Tibial artery (tissue), 4 donors: ENCODE results near the gene GTF2A1L.

ENCODE experiments used
- DNase-seq, 2 donors: peaks; one replicate each; pipeline ENCODE4 v3.0.0-alpha.2; 2019
- H3K27ac ChIP-seq, 2 donors: fragments of 200-600 bp; sonication (generic) in 1 of 2; 1 replicate in 1 of 2; 2 replicates in 1 of 2; pipeline ENCODE4 v1.5.1; 2018 to 2019; ENCODE audit warnings: mild to moderate bottlenecking in 1 of 2
- H3K27me3 ChIP-seq, 2 donors: fragments of 200-600 bp; sonication (generic) in 1 of 2; one replicate each; pipeline versions ENCODE4 v1.5.1 to v1.6.0; 2016 to 2019
- H3K36me3 ChIP-seq, 3 donors: fragments of 200-600 bp; sonication (generic) in 2 of 3; one replicate each; pipeline ENCODE4 v1.5.1; 2016 to 2019; ENCODE audit warnings: mild to moderate bottlenecking in 2 of 3
- H3K4me1 ChIP-seq, 4 donors: fragments of 200-600 bp; sonication (generic) in 2 of 4; 1 replicate in 3 of 4; 2 replicates in 1 of 4; pipeline ENCODE4 v1.5.1; 2016 to 2019
- H3K4me3 ChIP-seq, 2 donors: fragments of 200-600 bp; sonication (generic) in 1 of 2; 1 replicate in 1 of 2; 2 replicates in 1 of 2; pipeline ENCODE4 v1.5.1; 2018 to 2019; ENCODE audit warnings: mild to moderate bottlenecking in 2 of 2
- H3K9me3 ChIP-seq, 3 donors: fragments of 200-600 bp; sonication (generic) in 1 of 3; one replicate each; pipeline ENCODE4 v1.5.1; 2016 to 2019
- intact Hi-C: fragments of 100-400 bp; cut with DNase I; formaldehyde crosslinking; loops from one replicate; pipeline ENCODE4 v1.15.0; 2023; ENCODE audit warnings: low total_unique reads
- TF ChIP-seq, protein P1 (sequence below), 2 experiments: fragments of 200-600 bp in 1 of 2; fragments of 450-650 bp in 1 of 2; IDR thresholded peaks; one replicate each; pipeline ENCODE4 v1.5.1; 2017 to 2019; ENCODE audit warnings: antibody characterized with exemption in 2 of 2, mild to moderate bottlenecking in 1 of 2, moderate library complexity in 1 of 2

GTF2A1L gene

GRCh38 chr2:48617618-48618017 lies at the start of gene GTF2A1L:
Gene GTF2A1L, plus strand, starts transcription at chr2:48617856. Its CDS starts 19 bp downstream, at chr2:48617875.
- DNase-seq = no peak
- H3K27me3 ChIP-seq = no peaks in the 10 kb centered on the region
- TF ChIP-seq, protein P1, sequence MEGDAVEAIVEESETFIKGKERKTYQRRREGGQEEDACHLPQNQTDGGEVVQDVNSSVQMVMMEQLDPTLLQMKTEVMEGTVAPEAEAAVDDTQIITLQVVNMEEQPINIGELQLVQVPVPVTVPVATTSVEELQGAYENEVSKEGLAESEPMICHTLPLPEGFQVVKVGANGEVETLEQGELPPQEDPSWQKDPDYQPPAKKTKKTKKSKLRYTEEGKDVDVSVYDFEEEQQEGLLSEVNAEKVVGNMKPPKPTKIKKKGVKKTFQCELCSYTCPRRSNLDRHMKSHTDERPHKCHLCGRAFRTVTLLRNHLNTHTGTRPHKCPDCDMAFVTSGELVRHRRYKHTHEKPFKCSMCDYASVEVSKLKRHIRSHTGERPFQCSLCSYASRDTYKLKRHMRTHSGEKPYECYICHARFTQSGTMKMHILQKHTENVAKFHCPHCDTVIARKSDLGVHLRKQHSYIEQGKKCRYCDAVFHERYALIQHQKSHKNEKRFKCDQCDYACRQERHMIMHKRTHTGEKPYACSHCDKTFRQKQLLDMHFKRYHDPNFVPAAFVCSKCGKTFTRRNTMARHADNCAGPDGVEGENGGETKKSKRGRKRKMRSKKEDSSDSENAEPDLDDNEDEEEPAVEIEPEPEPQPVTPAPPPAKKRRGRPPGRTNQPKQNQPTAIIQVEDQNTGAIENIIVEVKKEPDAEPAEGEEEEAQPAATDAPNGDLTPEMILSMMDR (IDR thresholded peaks at IDR 0.05) = no peak
- H3K36me3 ChIP-seq = no peaks in the 10 kb centered on the region
- intact Hi-C loops = no loop called here
- H3K4me3 ChIP-seq = no peak within 1 kb of the TSS
- H3K27ac ChIP-seq = no peak within 1 kb of the TSS
- H3K9me3 ChIP-seq = no peaks in the 10 kb centered on the region
- no peaks in the 10 kb centered on the region for H3K4me1 ChIP-seq

- DNase-seq = no peak
- Histone ChIP-seq H3K36me3 (no peaks in the 10 kb centered on the region), H3K27me3 (no peaks in the 10 kb centered on the region), H3K27ac (no peak overlapping the region), H3K4me1 (peaks cover 0 to 44% (median 5%) of the 10 kb centered on the region in 4 donors), H3K9me3 (no peaks in the 10 kb centered on the region), H3K4me3 (no peak overlapping the region)
- intact Hi-C loops = no loop called here
- TF ChIP-seq, protein P1 (IDR thresholded peaks at IDR 0.05) = no peak
Measured at GRCh38 chr2:48568547-48568946, 49.1 kb upstream of the GTF2A1L start.

DNA sequence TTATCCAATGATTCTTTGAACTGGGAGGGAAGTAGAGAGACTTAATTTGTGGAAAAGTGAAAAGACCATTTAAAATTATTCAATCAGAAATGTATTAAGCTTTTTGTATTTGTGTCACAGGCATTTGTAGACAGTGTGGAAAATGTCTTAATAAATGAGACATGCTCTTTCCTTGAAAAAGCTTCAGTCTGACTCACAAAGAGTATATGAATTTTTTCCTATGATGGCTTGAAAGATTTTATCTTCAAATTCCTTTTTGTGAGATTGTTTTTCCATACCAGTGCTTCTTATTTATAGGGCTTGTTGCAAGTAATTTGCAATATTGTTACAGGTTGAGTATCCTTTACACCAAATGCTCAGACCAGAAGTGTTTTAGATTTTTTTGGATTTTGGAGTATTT lies 48.2 kb upstream of the GTF2A1L start:
- H3K9me3 ChIP-seq = no peaks in the 10 kb centered on the region
- H3K27me3 ChIP-seq = no peaks in the 10 kb centered on the region
- H3K36me3 ChIP-seq = no peaks in the 10 kb centered on the region
- H3K27ac ChIP-seq = no peak overlapping the region
- TF ChIP-seq, protein P1 (IDR thresholded peaks at IDR 0.05) = no peak
- no peak for DNase-seq
- no peak overlapping the region for H3K4me3 ChIP-seq
- peaks cover 0 to 44% (median 5%) of the 10 kb centered on the region in 4 donors for H3K4me1 ChIP-seq
- intact Hi-C loops = no loop called here

- DNase-seq = no peak
- Histone ChIP-seq H3K36me3 (no peaks in the 10 kb centered on the region), H3K4me3 (no peak overlapping the region), H3K9me3 (no peaks in the 10 kb centered on the region), H3K27ac (no peak overlapping the region), H3K27me3 (no peaks in the 10 kb centered on the region), H3K4me1 (peaks cover 0 to 31% (median 5%) of the 10 kb centered on the region in 4 donors)
- TF ChIP-seq, protein P1 (IDR thresholded peaks at IDR 0.05) = no peak
- intact Hi-C loops = no loop called here
Measured at GRCh38 chr2:48572816-48573215, 44.8 kb upstream of the GTF2A1L start.

DNA sequence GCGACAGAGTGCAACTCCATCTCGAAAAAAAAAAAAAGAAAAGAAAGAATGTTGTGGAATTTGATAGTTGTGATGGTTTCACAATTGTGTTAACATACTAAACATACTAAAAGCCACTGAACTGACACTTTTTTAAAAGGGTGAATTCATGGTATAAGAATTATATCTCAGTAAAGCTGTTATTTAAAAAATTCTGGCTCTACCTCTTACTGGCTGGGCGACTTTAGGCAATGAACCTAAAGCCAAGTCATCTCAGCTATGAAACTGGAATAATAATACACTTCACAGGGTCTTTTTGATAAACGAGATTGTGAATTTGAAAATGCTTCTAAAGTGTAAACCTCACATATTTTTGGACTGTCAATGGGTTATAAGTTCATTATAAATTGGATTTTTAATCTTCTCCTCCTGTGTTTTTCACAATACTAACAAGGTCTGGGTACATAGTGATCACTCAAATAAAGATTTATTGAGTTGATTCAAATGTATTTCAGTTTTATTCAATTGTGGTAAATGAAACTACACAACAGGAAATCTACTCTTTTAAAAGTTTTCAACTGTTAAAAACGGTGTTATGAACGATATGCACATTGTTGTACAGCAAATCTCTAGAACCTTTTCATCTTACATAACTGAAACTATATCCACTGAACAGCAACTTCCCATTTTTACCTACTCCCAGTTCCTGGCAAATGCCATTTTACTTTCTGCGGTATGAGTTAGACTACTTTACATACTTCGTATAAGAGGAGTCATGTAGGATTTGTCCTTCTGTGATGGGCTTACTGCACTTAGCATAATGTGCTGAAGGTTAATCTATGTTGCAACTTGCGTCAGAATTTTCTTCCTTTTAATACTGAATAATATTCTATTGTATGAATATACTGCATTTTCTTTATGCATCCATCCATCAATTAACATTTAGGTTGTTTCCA lies 43.0 kb upstream of the GTF2A1L start:
- TF ChIP-seq, protein P1 (IDR thresholded peaks at IDR 0.05) = no peak
- Histone ChIP-seq H3K27ac (no peak overlapping the region), H3K9me3 (no peaks in the 10 kb centered on the region), H3K4me1 (peaks cover 0 to 16% (median 5%) of the 10 kb centered on the region in 4 donors), H3K36me3 (no peaks in the 10 kb centered on the region), H3K27me3 (no peaks in the 10 kb centered on the region), H3K4me3 (no peak overlapping the region)
- intact Hi-C loops = no loop called here
- no peak for DNase-seq
